HG03520 (cell line): ENCODE results near the gene RAB4A.
A peak's percentile ranks its signal among the peaks of the same experiment; 100 is the strongest.

ENCODE experiments used
- ATAC-seq: cut with Tn5 transposase; IDR thresholded peaks from one replicate; pipeline ENCODE4 v1.9.1; 2021; ENCODE audit warnings: mild to moderate bottlenecking, moderate library complexity; ENCODE audit not compliant: unreplicated experiment

Gene RAB4A

DNA sequence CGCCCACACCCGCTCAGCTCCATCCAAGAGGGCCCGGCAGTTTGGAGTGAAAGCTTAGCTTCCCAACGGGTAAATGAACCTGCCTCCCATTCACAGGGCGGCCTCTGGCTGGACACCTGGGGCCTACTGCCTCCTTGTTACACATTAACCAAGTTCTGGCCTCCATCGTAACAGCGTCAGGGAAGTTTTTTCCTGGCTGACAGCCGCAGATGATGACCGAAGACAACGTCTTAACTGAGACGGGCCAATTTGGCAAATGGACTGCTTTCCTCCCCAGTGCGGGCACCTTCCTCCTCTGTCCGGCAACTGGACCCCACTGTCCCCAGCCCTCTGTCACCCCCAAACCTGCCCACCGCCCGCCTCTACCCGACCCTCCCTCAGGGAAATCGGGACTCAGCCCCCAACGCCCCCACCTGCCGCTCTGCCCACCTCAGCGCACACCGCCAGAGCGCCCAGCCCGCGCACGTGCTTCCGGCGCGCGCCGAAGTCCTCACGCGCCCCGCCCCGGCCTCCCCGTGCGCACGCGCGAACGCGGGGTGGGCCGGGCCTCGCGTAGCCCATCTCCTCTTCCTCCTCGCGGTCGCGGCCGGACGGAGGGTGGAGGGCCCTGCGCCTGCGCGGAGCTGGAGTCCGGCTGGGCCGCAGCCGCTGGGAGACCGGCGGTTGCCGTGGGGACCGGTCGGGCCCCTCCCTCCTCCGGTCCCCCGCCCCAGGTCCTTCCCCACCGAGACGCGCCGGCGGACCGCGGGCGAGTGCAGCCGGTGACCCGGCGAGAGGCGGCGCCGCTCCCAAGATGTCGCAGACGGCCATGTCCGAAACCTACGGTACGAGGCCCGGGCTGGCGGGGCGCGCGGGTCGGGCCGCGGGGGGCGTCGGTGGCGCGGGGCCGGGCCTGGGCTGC lies at the start of gene RAB4A:
Gene RAB4A, plus strand, starts transcription at position 565 of the 901 bp plus-strand sequence. Its CDS starts 229 bp downstream, at position 794.
- peak; percentile 83 for ATAC-seq

GRCh38 chr1:229222081-229222480 lies 48.8 kb upstream of the RAB4A start:
- no peak for ATAC-seq

GRCh38 chr1:229223498-229223897 lies 47.4 kb upstream of the RAB4A start:
- no peak for ATAC-seq

- ATAC-seq: no peak
Measured at GRCh38 chr1:229224308-229224707, 46.6 kb upstream of the RAB4A start.

DNA sequence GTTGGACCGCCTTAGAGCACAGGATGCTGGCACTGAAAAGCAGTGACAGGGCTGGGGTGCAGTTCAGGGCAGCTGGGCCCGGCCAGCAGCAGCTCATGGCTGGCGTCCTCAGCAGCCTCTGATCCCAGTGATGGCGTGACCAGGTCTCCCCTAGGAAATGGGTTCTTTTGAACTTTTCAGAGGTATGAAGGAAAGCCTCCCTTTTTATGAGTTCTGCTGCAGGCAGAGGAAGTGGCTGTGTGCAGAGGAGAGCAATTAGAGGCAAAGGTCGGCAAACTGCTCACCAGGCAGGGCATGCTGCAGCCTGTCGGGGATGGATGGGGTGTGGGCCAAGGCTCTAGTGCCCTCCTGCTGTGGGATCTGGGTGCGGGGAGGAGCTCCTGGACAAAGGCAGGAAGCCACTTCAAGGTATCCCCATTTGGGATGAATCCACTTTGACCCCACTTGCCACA lies 45.6 kb upstream of the RAB4A start:
- ATAC-seq: no peak

- ATAC-seq: no peak
Measured at GRCh38 chr1:229226796-229227195, 44.1 kb upstream of the RAB4A start.

- ATAC-seq: no peak
Measured at GRCh38 chr1:229227298-229227919, 43.5 kb upstream of the RAB4A start.

DNA sequence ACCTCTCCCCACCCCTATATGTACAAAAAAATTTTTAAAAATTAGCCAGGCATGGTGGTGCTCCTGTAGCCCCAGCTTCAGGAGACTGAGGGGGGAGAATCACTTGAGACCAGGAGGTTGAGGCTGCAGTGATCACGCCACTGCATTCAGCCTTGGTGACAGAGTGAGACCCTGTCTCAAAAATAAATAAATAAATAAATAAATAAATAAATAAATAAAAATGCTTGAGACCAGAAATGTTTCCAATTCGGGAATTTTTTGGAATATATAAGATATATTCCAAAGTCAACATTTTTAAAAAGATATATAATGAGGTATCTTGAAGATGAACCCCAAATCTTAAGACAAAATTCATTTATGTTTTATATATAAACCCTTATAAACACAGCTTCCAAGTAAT lies 42.4 kb upstream of the RAB4A start:
- ATAC-seq: no peak

DNA sequence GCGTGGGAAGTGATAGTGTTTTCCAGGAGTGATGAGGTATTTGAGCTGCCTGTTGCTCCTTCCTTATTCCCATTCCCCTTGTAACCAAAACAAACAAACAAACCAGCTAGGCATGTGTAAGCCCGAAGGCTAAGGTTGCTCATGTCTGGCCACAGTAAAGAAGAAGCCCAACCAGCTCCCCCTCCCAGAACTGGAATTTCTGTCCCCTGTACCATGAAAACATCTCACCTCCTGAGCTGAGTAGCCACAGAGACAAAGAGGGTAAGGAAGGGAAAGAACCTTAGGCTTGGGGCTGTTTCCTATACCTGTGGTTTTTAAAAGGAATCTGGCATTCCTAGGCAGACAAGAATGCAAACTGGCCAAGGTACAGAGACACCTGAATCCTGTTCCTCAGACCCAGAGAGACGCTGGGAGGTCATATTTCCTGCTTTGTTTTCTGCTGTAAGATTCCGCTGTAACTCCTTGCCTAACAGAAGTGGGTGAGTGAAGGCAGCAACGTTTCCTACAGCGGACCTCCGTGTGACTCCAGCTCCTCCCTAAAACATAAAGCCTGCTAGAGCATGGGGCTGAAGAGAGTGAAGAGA lies 41.7 kb upstream of the RAB4A start:
- no peak for ATAC-seq

DNA sequence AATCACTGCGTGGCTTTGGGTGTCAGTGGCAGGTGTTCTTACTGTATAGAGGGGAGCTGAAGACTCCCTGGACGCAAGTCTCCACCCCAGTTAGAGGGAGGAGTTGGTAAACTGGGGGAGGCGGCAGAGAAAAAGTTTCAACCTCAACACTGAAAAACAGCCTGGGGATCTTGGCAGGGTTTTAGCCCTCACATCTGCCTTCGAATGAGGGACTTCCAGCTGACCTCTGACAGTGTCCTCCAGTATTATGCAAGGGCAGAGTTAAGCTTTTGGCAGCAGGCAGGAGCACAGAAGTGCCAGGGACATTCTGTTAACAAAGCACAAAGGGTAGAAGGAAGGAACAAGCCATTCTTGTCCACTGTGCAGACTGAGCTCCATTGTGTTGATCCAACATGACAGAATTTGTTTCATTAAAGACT lies 41.2 kb upstream of the RAB4A start:
- no peak for ATAC-seq

DNA sequence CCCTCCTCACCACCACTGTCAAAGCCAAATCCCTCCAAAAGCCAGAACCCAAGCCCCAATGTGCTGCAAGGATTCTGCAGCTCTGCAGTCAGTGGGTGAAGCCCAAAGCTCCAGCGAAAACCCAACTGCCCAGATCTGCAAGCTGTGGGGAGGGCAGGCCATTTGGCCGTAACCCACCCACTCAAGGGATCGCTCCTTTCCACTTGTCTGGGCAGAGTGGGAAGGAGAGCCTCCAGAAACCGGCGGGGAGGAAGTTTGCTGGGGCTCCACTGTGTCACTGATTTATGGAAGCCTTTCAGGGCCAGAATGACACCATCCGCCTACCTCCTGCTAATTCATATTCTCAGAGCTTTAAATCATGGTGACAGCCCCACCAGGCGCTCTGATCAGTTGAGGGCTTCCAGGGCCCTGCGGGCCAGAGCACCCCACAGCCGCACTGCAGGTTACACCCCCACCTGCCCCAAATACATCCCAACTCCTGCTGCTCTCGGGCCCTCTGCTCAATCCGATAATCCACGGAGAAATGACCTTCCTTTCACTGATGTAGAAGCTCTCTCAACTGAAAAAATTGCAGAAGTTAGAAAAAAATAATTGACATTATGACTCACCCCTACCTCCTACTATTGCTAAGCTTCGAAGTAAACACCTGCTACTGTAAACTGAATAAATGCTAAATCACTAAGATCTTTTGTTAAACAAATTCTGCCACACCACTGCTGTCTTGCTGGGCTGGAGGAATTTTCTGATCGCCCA lies 40.6 kb upstream of the RAB4A start:
- peak; percentile 67 for ATAC-seq

DNA sequence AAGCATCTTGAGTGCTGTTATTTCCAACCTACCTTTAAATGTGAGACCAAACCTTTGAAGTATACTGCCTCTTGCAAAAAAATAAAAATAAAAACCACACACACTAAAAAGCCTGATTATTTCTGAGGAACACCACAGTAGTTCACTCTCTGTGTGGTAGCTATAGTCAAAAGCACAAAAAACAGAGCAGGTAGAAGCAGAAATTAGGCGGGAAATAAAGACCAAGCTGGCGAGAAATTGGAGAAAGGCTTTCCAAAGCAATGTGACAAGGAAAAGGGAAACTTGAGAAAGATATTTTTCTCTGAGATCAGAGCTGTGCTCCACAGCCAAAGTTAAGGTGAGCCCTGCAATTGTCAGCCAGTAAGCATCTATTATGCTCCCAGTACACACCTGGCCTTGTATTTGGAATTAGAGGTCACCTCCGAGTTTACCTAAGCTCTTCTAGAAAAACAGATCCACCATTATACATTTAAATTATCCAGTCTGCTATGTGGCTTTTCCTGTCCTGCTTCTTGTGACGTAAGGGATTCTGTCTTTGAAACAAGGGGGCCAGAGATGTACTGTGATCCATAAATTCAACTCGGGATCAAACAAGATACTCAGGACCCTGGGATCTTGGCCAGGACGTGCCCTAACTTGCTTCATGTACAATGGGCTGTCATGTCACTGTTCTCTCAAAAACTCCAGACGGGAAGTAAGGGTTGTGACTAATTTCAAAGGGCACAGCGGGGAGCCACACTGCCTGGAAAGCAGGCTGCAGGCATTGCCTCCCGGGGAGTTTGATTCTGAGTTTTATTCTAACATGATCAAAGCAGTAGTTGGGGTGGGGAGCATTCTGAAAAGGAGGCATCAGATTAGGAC lies 39.8 kb upstream of the RAB4A start:
- no peak for ATAC-seq

DNA sequence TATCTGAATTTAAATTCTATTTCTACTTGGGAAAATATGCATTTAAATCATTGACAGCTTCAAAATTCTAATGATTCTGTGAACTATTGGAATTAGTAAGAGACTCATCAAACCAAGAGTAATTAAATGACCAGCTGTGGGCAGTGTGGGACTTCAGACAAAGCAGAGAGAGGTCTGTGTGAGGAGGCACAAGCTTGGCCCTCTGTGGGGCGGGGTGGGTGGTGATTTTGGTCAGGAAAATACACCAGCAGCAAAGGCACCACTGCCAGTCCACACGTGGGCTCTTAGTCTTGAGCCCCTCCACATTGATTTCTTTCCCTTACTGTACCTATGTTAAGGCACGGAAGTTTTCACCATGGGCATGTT lies 39.2 kb upstream of the RAB4A start:
- no peak for ATAC-seq

DNA sequence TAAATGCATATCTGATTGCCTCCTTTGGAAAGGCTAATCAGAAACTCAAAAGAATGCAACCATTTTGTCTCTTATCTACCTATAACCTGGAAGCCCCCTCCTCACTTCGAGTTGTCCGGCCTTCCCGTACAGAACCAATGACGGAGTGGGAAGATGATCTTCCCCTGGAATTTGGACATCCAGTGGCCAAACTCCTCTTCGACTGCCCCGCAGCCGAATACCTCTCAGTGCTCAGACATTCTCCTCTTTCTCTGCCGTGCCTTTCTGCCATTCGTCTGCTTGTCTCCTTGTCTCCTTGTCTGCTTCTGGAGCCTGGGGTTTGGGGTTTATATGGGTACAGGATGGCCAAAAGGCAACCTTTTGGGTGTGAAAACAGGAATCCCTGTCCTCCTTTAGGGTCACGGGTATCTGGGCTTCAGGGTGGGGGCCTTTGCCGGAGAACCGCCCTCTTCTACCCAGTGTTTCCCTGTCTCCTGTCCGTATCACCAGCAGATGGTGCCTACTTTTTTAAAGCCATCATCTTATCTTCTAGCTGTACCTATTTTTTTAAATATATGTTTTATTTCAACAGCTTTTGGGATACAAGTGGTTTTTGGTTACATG lies 35.9 kb upstream of the RAB4A start:
- no peak for ATAC-seq

DNA sequence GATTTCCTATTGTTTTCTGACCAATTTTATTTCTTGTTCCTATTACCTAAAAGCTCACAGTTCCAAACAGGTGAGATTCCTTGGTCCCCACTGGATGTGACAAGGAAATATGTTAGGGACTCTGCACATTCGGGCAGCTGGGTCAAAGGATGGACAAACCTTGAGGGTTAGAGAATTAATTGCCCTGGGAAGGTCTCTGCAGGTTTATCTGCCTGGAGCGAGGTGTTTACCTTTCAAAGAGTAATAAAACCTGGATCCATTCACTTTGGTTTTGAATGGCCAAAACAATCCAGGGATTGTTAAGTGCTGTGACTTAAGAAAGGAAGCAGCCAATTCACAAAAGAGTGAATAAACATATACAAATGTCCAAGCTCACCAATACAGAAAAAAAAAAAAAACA lies 33.6 kb upstream of the RAB4A start:
- ATAC-seq: no peak

DNA sequence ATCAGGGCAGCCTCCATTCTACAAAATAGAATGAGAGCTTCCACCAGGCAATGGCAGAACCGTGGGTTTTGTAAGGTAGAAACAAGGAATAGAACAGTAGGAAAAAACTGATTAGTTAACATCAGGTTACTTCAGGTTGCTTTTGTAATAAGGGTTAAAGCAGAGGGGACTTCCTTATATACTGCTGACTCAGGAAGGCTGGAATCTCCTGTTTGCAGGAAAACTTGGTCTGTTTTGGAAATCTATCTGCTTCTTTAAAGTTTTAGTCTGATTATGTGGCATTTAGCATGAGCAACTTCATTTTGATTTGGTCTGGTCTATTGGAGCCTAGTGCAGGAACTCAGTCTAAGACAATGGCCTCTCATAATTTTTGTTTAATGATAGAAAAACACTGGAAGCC lies 32.7 kb upstream of the RAB4A start:
- ATAC-seq: no peak

DNA sequence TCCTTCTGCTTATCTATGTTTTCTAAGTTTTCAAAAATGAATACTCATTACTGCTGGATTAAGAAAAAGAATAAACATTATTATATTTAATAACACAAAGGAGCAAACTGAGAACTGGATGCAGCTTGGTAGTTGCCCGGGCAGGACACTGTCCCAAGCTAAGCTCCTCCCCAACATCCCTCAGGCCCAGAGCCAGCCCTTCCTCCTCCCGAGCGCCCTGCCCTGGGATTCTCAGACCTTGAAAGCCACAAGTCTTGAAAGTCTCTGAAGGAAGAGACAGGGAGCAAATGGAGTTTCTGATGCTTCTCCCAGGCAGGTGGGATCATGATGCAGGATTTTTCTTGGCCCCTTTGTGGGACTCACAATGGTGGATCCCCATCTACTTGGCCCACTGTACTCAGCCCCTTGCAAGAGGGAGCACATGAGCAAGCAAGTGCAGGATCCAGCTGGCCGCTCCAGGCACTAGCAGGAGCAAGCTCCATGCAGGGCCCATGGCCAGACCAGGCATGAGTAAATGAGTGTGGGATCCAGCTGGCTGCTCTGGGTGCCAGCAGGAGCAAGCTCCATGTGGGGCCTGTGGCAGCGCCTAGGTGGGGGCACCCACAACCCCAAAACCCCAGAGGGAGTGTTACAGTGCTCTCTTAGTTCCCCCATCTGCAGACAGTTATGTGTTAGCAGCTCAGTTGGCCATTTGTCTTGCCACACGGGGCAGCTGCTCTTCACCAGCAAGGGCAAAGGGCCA lies 32.1 kb upstream of the RAB4A start:
- no peak for ATAC-seq

DNA sequence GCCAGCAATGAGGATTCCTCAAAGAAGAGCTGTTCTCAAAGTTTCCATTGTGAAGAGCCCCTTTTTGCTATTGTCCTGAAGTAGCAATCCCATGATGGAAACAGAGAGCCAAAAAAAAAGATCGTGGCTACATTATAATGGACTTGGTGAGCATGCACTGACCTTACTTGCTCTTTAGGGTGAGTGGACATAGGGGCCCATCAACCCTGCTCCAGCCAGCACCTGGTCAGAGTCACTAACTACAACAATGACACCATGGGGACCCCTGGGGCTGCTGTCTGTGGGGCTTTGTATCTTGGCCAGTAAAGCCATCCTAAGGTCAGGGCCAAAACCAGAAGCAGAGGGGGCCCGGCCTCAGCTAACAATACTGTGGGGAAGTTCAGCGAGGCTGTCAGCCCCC lies 30.4 kb upstream of the RAB4A start:
- ATAC-seq: no peak

GRCh38 chr1:229241390-229241789 lies 29.5 kb upstream of the RAB4A start:
- ATAC-seq: no peak
